ENCODE data around the gene AHRR.

Gene AHRR

DNA sequence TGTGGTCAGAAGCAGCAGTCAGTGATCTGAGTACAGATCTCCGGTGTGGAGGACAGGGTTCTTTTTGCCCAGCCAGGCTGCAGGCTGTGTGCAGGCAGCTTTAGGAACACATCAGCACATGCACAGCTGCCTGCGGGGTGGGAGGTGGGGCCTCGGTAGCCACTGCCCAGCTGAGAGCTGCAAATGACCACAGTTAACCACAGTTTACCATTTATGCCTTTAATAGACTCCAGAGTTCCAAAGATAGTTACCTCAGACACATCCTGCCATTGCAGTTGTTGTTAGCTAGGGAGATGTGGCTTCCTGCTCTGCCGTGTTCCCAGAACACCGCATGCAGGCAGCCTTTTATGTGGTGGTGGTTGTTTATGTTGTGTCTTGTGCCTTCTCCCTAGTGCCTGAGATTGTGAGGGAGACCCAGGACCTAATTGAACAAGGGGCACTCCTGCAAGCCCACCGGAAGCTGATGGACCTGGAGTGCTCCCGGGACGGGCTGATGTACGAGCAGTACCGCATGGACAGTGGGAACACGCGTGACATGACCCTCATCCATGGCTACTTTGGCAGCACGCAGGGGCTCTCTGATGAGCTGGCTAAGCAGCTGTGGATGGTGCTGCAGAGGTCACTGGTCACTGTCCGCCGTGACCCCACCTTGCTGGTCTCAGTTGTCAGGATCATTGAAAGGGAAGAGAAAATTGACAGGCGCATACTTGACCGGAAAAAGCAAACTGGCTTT is 131.6 kb downstream of the AHRR start:
- H3K27ac ChIP-seq, result no peak overlapping the region

DNA sequence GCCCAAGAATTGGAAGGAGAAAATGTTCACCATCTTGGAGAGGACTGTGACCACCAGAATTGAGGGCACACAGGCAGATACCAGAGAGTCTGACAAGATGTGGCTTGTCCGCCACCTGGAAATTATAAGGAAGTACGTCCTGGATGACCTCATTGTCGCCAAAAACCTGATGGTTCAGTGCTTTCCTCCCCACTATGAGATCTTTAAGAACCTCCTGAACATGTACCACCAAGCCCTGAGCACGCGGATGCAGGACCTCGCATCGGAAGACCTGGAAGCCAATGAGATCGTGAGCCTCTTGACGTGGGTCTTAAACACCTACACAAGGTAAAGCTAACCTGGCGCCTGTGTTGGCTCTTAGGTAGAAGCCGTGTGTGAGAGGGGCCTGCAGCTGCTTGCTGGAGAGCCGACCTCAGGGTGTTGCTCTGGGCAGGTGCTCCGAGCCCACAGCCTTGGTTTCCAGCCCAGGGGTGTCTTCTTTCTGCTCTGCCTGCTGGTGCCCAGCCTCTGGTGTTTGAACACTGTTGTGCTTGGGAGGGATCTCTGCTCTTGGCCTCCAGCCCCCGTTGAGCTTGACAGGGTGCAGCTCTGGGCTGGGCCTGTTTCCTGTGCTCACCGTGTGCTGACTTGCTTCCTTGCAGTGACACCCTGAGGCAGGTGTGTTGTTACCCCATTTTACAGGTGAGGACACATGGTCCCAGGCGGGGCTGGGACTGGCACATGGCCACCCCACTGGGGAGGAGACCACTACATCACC is 132.4 kb downstream of the AHRR start:
- H3K4me2 ChIP-seq (ENCODE audit: low read length), result no peak overlapping the region
- no peak overlapping the region for H3K27ac ChIP-seq
- H3K4me3 ChIP-seq (ENCODE audit: low read depth, low read length), result no peak overlapping the region
- no peaks in the 10 kb centered on the region for H3K27me3 ChIP-seq (ENCODE audit: control insufficient read depth, insufficient read depth, low read length)
- no peak for TF ChIP-seq CTCF (IDR thresholded peaks at IDR 0.05)
- no peaks in the 10 kb centered on the region for H3K9me3 ChIP-seq (ENCODE audit: control insufficient read depth, low read length)
- peaks cover 3% of the 10 kb centered on the region for H3K36me3 ChIP-seq (ENCODE audit: control insufficient read depth, insufficient read depth, low read length)
- no peaks in the 10 kb centered on the region for H3K4me1 ChIP-seq
- peaks cover 46% of the 10 kb centered on the region for H3K79me2 ChIP-seq
- no peak overlapping the region for H2AFZ ChIP-seq
- H3K9ac ChIP-seq, result no peak overlapping the region

More for the DNA sequence above, 131.6 kb downstream of the AHRR start:
- Histone ChIP-seq H3K4me1 (no peaks in the 10 kb centered on the region), H2AFZ (no peak overlapping the region), H3K4me2 (ENCODE audit: low read length) (no peak overlapping the region), H3K4me3 (ENCODE audit: low read depth, low read length) (no peak overlapping the region), H3K9ac (no peak overlapping the region), H3K79me2 (peaks cover 51% of the 10 kb centered on the region), H3K36me3 (ENCODE audit: control insufficient read depth, insufficient read depth, low read length) (peaks cover 3% of the 10 kb centered on the region), H3K9me3 (ENCODE audit: control insufficient read depth, low read length) (no peaks in the 10 kb centered on the region), H3K27me3 (ENCODE audit: control insufficient read depth, insufficient read depth, low read length) (no peaks in the 10 kb centered on the region)
- no peak for TF ChIP-seq CTCF (IDR thresholded peaks at IDR 0.05)

- peaks cover 42% of the 10 kb centered on the region for H3K79me2 ChIP-seq
- H3K27me3 ChIP-seq (ENCODE audit: control insufficient read depth, insufficient read depth, low read length), result no peaks in the 10 kb centered on the region
- no peak overlapping the region for H3K4me2 ChIP-seq (ENCODE audit: low read length)
- no peaks in the 10 kb centered on the region for H3K9me3 ChIP-seq (ENCODE audit: control insufficient read depth, low read length)
- H3K9ac ChIP-seq, result no peak overlapping the region
- no peak overlapping the region for H3K4me3 ChIP-seq (ENCODE audit: low read depth, low read length)
- TF ChIP-seq CTCF (IDR thresholded peaks at IDR 0.05), result no peak
- H3K36me3 ChIP-seq (ENCODE audit: control insufficient read depth, insufficient read depth, low read length), result peaks cover 3% of the 10 kb centered on the region
- H3K27ac ChIP-seq, result no peak overlapping the region
- H3K4me1 ChIP-seq, result no peaks in the 10 kb centered on the region
- H2AFZ ChIP-seq, result no peak overlapping the region
These were observed 133.4 kb downstream of the AHRR start for GRCh38 chr5:454936-455335.

- Histone ChIP-seq H3K79me2 (peaks cover 42% of the 10 kb centered on the region), H3K4me3 (ENCODE audit: low read depth, low read length) (no peak overlapping the region), H2AFZ (no peak overlapping the region), H3K4me2 (ENCODE audit: low read length) (no peak overlapping the region), H3K27ac (no peak overlapping the region), H3K4me1 (no peaks in the 10 kb centered on the region), H3K9me3 (ENCODE audit: control insufficient read depth, low read length) (no peaks in the 10 kb centered on the region), H3K36me3 (ENCODE audit: control insufficient read depth, insufficient read depth, low read length) (peaks cover 3% of the 10 kb centered on the region), H3K9ac (no peak overlapping the region), H3K27me3 (ENCODE audit: control insufficient read depth, insufficient read depth, low read length) (no peaks in the 10 kb centered on the region)
- no peak for TF ChIP-seq CTCF (IDR thresholded peaks at IDR 0.05)
These were observed 134.3 kb downstream of the AHRR start for GRCh38 chr5:455806-456205.
